SK-N-MC (cell line): ENCODE results near the gene AGPAT3.

Source experiments
- EZH2 ChIP-seq: fragments of 200-600 bp; sonication (generic); IDR thresholded peaks from one replicate; pipeline ENCODE4 v1.6.1; 2017; ENCODE audit warnings: antibody characterized with exemption
- FOXP2 ChIP-seq: optimal IDR thresholded peaks from 2 replicates; pipeline ENCODE3; 2011; ENCODE audit warnings: mild to moderate bottlenecking, moderate library complexity; ENCODE audit not compliant: insufficient read depth; ENCODE audit errors: extremely low read length, control extremely low read depth
- POLR2AphosphoS5 ChIP-seq: IDR thresholded peaks from 2 replicates; pipeline ENCODE4 v1.6.1; 2012; ENCODE audit warnings: mild to moderate bottlenecking, low read depth, low read length, borderline replicate concordance

DNA sequence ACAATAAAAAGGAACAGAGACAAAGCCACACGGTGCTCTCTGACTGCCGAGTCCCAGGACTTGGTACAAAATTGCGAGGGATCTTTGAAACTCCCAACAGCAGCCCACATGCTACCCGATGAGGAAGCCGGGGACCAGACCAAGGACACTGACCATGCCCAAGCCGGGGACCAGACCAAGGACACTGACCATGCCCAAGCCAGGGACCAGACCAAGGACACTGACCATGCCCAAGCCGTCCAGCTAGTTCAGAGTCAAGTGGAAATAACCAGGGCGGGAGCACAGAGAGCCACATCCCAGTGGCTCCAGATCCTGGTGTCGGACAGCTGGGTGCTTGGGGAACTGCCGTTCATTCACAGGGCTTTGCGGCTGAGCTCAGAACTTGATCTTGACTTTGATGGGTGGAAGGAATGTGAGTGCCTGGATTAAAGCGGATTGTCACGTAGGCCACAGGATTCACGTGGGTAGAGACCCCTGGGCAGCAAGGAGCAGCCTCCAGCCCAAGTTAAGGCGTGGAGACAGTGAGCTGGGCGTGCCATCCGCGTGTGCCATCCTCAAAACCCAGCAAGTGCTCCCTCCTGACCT is 130.6 kb downstream of the AGPAT3 start:
- TF ChIP-seq EZH2 (no peak), POLR2AphosphoS5 (no peak), FOXP2 (no peak)
